T-cell (primary cell): Measurements from ENCODE around the gene CDHR1. TPM values are rescaled to one million over a fixed set of nuclear protein-coding genes. Genes with fewer than 3 reads are reported as not detected.
"Not testable (repeated sequence)": the region's sequence is repeated elsewhere in the genome, so short reads cannot be mapped to it uniquely, and the experiment has no call there.

ENCODE experiments used
- ATAC-seq, 4 experiments: fragments of 200-7000 bp in 3 of 4; fragments of 150-1000 bp in 1 of 4; cut with Tn5 transposase; replicated peaks in 1 of 4; 1 replicate in 3 of 4; 2 replicates in 1 of 4; pipeline ENCODE4 v1.10.0; 2021; ENCODE audit warnings: moderate library complexity in 3 of 4, mild to moderate bottlenecking in 2 of 4, moderate number of reproducible peaks in 1 of 4
- CTCF ChIA-PET, 2 donors: fragments of 300-600 bp; sonication (Branson Sonifier 250); formaldehyde crosslinking; loops; one replicate each; lab custom pipeline; 2022; ENCODE audit warnings: antibody characterized with exemption in 2 of 2; lab: Charles Lee
- POLR2A ChIA-PET, 2 donors: fragments of 300-600 bp; sonication (Branson Sonifier 250); formaldehyde crosslinking; loops; one replicate each; lab custom pipeline; 2022; ENCODE audit warnings: antibody characterized with exemption in 2 of 2; lab: Charles Lee
- DNase-seq, 35 experiments: peaks; one replicate each; pipeline versions ENCODE4 v3.0.0 to v3.0.0-alpha.2; 2013 to 2023
- H3K27ac ChIP-seq: one replicate; pipeline ENCODE4 v1.5.1; 2013; ENCODE audit warnings: low read length
- H3K27me3 ChIP-seq, 2 experiments: replicated peaks in 1 of 2; 1 replicate in 1 of 2; 2 replicates in 1 of 2; pipeline versions ENCODE4 v1.6.1 to v1.7.0; 2013; ENCODE audit warnings: low read length in 1 of 2, mixed read lengths in 1 of 2; ENCODE audit not compliant: control insufficient read depth in 2 of 2, insufficient read depth in 2 of 2; ENCODE audit errors: extremely low read depth in 1 of 2
- H3K36me3 ChIP-seq, 2 donors: 1 replicate in 1 of 2; 2 replicates in 1 of 2; pipeline versions ENCODE4 v1.6.1 to v1.7.0; 2013; ENCODE audit warnings: low read length in 1 of 2; ENCODE audit not compliant: control insufficient read depth in 2 of 2, insufficient read depth in 1 of 2; ENCODE audit errors: extremely low read depth in 1 of 2
- H3K4me1 ChIP-seq, 2 experiments: 1 replicate in 1 of 2; 2 replicates in 1 of 2; pipeline versions ENCODE4 v1.6.1 to v1.7.0; 2013; ENCODE audit warnings: low read length in 2 of 2, mixed read lengths in 1 of 2; ENCODE audit not compliant: insufficient read depth in 2 of 2, control insufficient read depth in 1 of 2; ENCODE audit errors: extremely low read depth in 1 of 2
- H3K4me3 ChIP-seq, 2 donors: 1 replicate in 1 of 2; 2 replicates in 1 of 2; pipeline versions ENCODE4 v1.5.1 to v1.7.0; 2013; ENCODE audit warnings: mild to moderate bottlenecking in 2 of 2, low read length in 1 of 2, moderate library complexity in 1 of 2; ENCODE audit not compliant: control insufficient read depth in 1 of 2; ENCODE audit errors: extremely low read depth in 1 of 2
- H3K9me3 ChIP-seq: 2 replicates; pipeline ENCODE4 v1.7.0; 2013
- H3K27ac Mint-ChIP-seq, 2 donors: one replicate each; pipeline ENCODE4 v1.8.0; 2020 to 2021; ENCODE audit warnings: mild to moderate bottlenecking in 2 of 2, mixed read lengths in 2 of 2
- H3K27me3 Mint-ChIP-seq, 2 donors: one replicate each; pipeline ENCODE4 v1.8.0; 2021 to 2022; ENCODE audit warnings: mixed read lengths in 2 of 2
- H3K36me3 Mint-ChIP-seq: one replicate; pipeline ENCODE4 v1.8.0; 2021; ENCODE audit warnings: mixed read lengths
- H3K4me1 Mint-ChIP-seq, 3 donors: one replicate each; pipeline ENCODE4 v1.8.0; 2020 to 2022; ENCODE audit warnings: mixed read lengths in 3 of 3, mild to moderate bottlenecking in 1 of 3
- H3K4me3 Mint-ChIP-seq, 3 donors: one replicate each; pipeline ENCODE4 v1.8.0; 2020 to 2022; ENCODE audit warnings: mild to moderate bottlenecking in 3 of 3, mixed read lengths in 3 of 3, moderate library complexity in 3 of 3
- H3K9me3 Mint-ChIP-seq, 3 donors: one replicate each; pipeline ENCODE4 v1.8.0; 2020 to 2022; ENCODE audit warnings: mixed read lengths in 3 of 3
- WGBS: methylation state at CpG from one replicate; pipeline ENCODE4 v1.1.5; 2013; ENCODE audit warnings: missing lambda C conversion rate; ENCODE audit not compliant: insufficient coverage; 5-methylcytosine and 5-hydroxymethylcytosine counted together
- total RNA-seq, 35 experiments: library from RNA in 6 of 35; stranded (reverse) in 6 of 35; fragments of 120-200 nt in 1 of 35; gene quantifications; one replicate each; pipeline versions ENCODE4 v1.2.1 to v1.2.4 and lab custom pipeline; 2013 to 2026

Gene CDHR1
- total RNA-seq, 5 donors from 2014 or later (not counting 1 experiment from before 2014, with no cell fraction given), result 0.41 to 2.1 (median 1.1) TPM

GRCh38 chr10:84163996-84164395, 30.3 kb upstream of the CDHR1 start:
- H3K36me3 ChIP-seq, result no peaks in the 10 kb centered on the region
- Mint-ChIP-seq H3K27ac (no peak overlapping the region), H3K4me3 (no peak overlapping the region), H3K9me3 (no peaks in the 10 kb centered on the region), H3K4me1 (peaks cover 0 to 4% (median 3%) of the 10 kb centered on the region in 3 donors), H3K27me3 (peaks cover 11 to 14% of the 10 kb centered on the region in 2 donors), H3K36me3 (no peaks in the 10 kb centered on the region)
- peaks cover 0 to 3% of the 10 kb centered on the region in 2 experiments for H3K4me1 ChIP-seq
- WGBS, result no CpG with 5 or more reads among the region's 2 CpGs
- H3K4me3 ChIP-seq, result no peak overlapping the region
- DNase-seq, result no peak
- no peak for ATAC-seq
- ChIA-PET POLR2A (no interaction called here), CTCF (interaction anchor here in 1 of 2 donors (0.6 to 1.1 kb wide), 2 partner anchors 15 to 16 kb away, joined by 3 read pairs; no protein-coding TSS in a partner anchor)
- no peak overlapping the region for H3K27ac ChIP-seq
- peaks cover 0 to 5% of the 10 kb centered on the region in 2 experiments for H3K27me3 ChIP-seq
- no peaks in the 10 kb centered on the region for H3K9me3 ChIP-seq

GRCh38 chr10:84164442-84164841, 29.9 kb upstream of the CDHR1 start:
- Histone ChIP-seq H3K4me1 (no peaks in the 10 kb centered on the region), H3K36me3 (no peaks in the 10 kb centered on the region), H3K27me3 (peaks cover 0 to 5% of the 10 kb centered on the region in 2 experiments), H3K4me3 (no peak overlapping the region), H3K27ac (no peak overlapping the region), H3K9me3 (no peaks in the 10 kb centered on the region)
- ChIA-PET CTCF (interaction anchor here in 1 of 2 donors (0.9 to 1.1 kb wide), 2 partner anchors 16 to 35 kb away, joined by 3 to 4 read pairs; no protein-coding TSS in a partner anchor), POLR2A (no interaction called here)
- peaks cover 11 to 14% of the 10 kb centered on the region in 2 donors for H3K27me3 Mint-ChIP-seq
- ATAC-seq (no peak), DNase-seq (no peak)
- H3K36me3 Mint-ChIP-seq, result no peaks in the 10 kb centered on the region
- WGBS, result no CpG with 5 or more reads among the region's 2 CpGs
- peaks cover 0 to 2% (median under 1%) of the 10 kb centered on the region in 3 donors for H3K4me1 Mint-ChIP-seq
- no peaks in the 10 kb centered on the region for H3K9me3 Mint-ChIP-seq
- H3K4me3 Mint-ChIP-seq, result no peak overlapping the region
- H3K27ac Mint-ChIP-seq, result no peak overlapping the region

GRCh38 chr10:84166620-84167288, 27.6 kb upstream of the CDHR1 start:
- ATAC-seq, result no peak
- CTCF ChIA-PET, result no interaction called here

GRCh38 chr10:84167289-84167653, 27.1 kb upstream of the CDHR1 start:
- H3K4me3 ChIP-seq, DNase-seq, ATAC-seq, H3K27ac Mint-ChIP-seq, H3K4me1 Mint-ChIP-seq, H3K27ac ChIP-seq, H3K9me3 ChIP-seq, POLR2A ChIA-PET, H3K36me3 Mint-ChIP-seq, H3K4me3 Mint-ChIP-seq, H3K9me3 Mint-ChIP-seq, H3K27me3 ChIP-seq, H3K36me3 ChIP-seq, H3K4me1 ChIP-seq: not testable (repeated sequence)
- CTCF ChIA-PET, result interaction anchor here in 1 of 2 donors (0.6 kb wide), 1 partner anchor 98 kb away, joined by 3 read pairs; no protein-coding TSS in a partner anchor
- peaks cover 11 to 14% of the 10 kb centered on the region in 2 donors for H3K27me3 Mint-ChIP-seq
- WGBS, result no CpG with 5 or more reads among the region's 2 CpGs

More at GRCh38 chr10:84166620-84167288, 27.6 kb upstream of the CDHR1 start:
- Histone ChIP-seq H3K9me3 (no peaks in the 10 kb centered on the region), H3K4me1 (no peaks in the 10 kb centered on the region), H3K4me3 (no peak overlapping the region), H3K27ac (no peak overlapping the region), H3K36me3 (no peaks in the 10 kb centered on the region), H3K27me3 (peaks cover 0 to 5% of the 10 kb centered on the region in 2 experiments)
- H3K4me1 Mint-ChIP-seq, result no peaks in the 10 kb centered on the region
- POLR2A ChIA-PET, result no interaction called here
- whole genome bisulfite sequencing, result 86% methylated on average over 3 of the region's 4 CpGs
- no peaks in the 10 kb centered on the region for H3K36me3 Mint-ChIP-seq
- no peak overlapping the region for H3K4me3 Mint-ChIP-seq
- H3K27ac Mint-ChIP-seq, result no peak overlapping the region
- no peaks in the 10 kb centered on the region for H3K9me3 Mint-ChIP-seq
- DNase-seq, result no peak
- peaks cover 11 to 14% of the 10 kb centered on the region in 2 donors for H3K27me3 Mint-ChIP-seq

- not testable (repeated sequence) for H3K4me3 ChIP-seq, H3K27me3 ChIP-seq, H3K27ac Mint-ChIP-seq, ATAC-seq, H3K27ac ChIP-seq, DNase-seq, H3K27me3 Mint-ChIP-seq, H3K9me3 ChIP-seq, H3K36me3 ChIP-seq, H3K9me3 Mint-ChIP-seq, H3K4me1 Mint-ChIP-seq, H3K4me3 Mint-ChIP-seq, H3K4me1 ChIP-seq, H3K36me3 Mint-ChIP-seq
- WGBS, result 92% methylated on average over 7 of the region's 10 CpGs
- CTCF ChIA-PET, result interaction anchor here (0.6 to 1.5 kb wide), 2 partner anchors 21 to 181 kb away, joined by 4 to 5 read pairs; no protein-coding TSS in a partner anchor
- POLR2A ChIA-PET, result interaction anchor here in 1 of 2 donors (0.6 kb wide), 1 partner anchor 46 kb away, joined by 3 read pairs; no protein-coding TSS in a partner anchor
Measured at GRCh38 chr10:84168382-84168781, 26.0 kb upstream of the CDHR1 start.

- H3K9me3 Mint-ChIP-seq, POLR2A ChIA-PET, H3K36me3 Mint-ChIP-seq, H3K9me3 ChIP-seq, ATAC-seq, CTCF ChIA-PET, H3K4me3 Mint-ChIP-seq, DNase-seq, H3K4me1 Mint-ChIP-seq, H3K27ac ChIP-seq, H3K36me3 ChIP-seq, H3K27me3 ChIP-seq, H3K27ac Mint-ChIP-seq, H3K4me3 ChIP-seq, H3K27me3 Mint-ChIP-seq: not testable (repeated sequence)
- peaks cover 11 to 12% of the 10 kb centered on the region in 2 experiments for H3K4me1 ChIP-seq
- WGBS, result 40% methylated on average over 1 of the region's 2 CpGs
Measured at GRCh38 chr10:84171237-84171636, 23.1 kb upstream of the CDHR1 start.
